Measurements from ENCODE around the gene REN.

The REN gene

GRCh38 chr1:204166219-204166618 lies at the start of gene REN:
REN (minus strand) TSS chr1:204166337; CDS start chr1:204166293, 44 bp downstream.
- no peak for DNase-seq (ENCODE audit: low read depth in 2 of 2)

- DNase-seq (ENCODE audit: low read depth in 2 of 2) = no peak
Observed at GRCh38 chr1:204213668-204214662, 47.8 kb upstream of the REN start, which contains the start of gene GOLT1A. GOLT1A (minus strand) TSS chr1:204213988; CDS start chr1:204213906, 82 bp downstream.

- no peak for DNase-seq (ENCODE audit: low read depth in 2 of 2)
Observed at GRCh38 chr1:204212715-204213114, 46.6 kb upstream of the REN start.

- DNase-seq (ENCODE audit: low read depth in 2 of 2) = no peak
Observed at GRCh38 chr1:204211046-204211445, 44.9 kb upstream of the REN start.

- peak; percentile 43 to 52 for DNase-seq (ENCODE audit: low read depth in 2 of 2)
Observed at GRCh38 chr1:204207136-204207616, 41.0 kb upstream of the REN start.

- DNase-seq (ENCODE audit: low read depth in 2 of 2) = no peak
Observed at GRCh38 chr1:204206121-204206520, 40.0 kb upstream of the REN start.

- DNase-seq (ENCODE audit: low read depth in 2 of 2) = no peak
Observed at GRCh38 chr1:204205486-204205885, 39.3 kb upstream of the REN start.

GRCh38 chr1:204204944-204205343 lies 38.8 kb upstream of the REN start:
- no peak for DNase-seq (ENCODE audit: low read depth in 2 of 2)

GRCh38 chr1:204203206-204203767 lies 37.1 kb upstream of the REN start:
- DNase-seq (ENCODE audit: low read depth in 2 of 2) = no peak

- DNase-seq (ENCODE audit: low read depth in 2 of 2) = no peak
Observed at GRCh38 chr1:204202481-204202880, 36.3 kb upstream of the REN start.

GRCh38 chr1:204201348-204202040 lies 35.4 kb upstream of the REN start:
- no peak for DNase-seq (ENCODE audit: low read depth in 2 of 2)

- DNase-seq (ENCODE audit: low read depth in 2 of 2) = no peak
Observed at GRCh38 chr1:204199579-204199978, 33.4 kb upstream of the REN start.

GRCh38 chr1:204198348-204199340 lies 32.5 kb upstream of the REN start:
- no peak for DNase-seq (ENCODE audit: low read depth in 2 of 2)

- no peak for DNase-seq (ENCODE audit: low read depth in 2 of 2)
Observed at GRCh38 chr1:204197068-204197467, 30.9 kb upstream of the REN start.

- no peak for DNase-seq (ENCODE audit: low read depth in 2 of 2)
Observed at GRCh38 chr1:204196068-204196795, 30.1 kb upstream of the REN start, which contains the start of gene KISS1. KISS1 (minus strand) TSS chr1:204196491; CDS start chr1:204192876, 3,615 bp downstream.

GRCh38 chr1:204194771-204195170 lies 28.6 kb upstream of the REN start:
- no peak for DNase-seq (ENCODE audit: low read depth in 2 of 2)

- DNase-seq (ENCODE audit: low read depth in 2 of 2) = no peak
Observed at GRCh38 chr1:204194080-204194479, 27.9 kb upstream of the REN start.

- no peak for DNase-seq (ENCODE audit: low read depth in 2 of 2)
Observed at GRCh38 chr1:204192589-204193352, 26.6 kb upstream of the REN start.

- no peak for DNase-seq (ENCODE audit: low read depth in 2 of 2)
Observed at GRCh38 chr1:204192046-204192445, 25.9 kb upstream of the REN start.
